Right ventricle myocardium superior (tissue), 1 donor: ENCODE results near the gene INSIG2. TPM values are rescaled to one million over a fixed set of nuclear protein-coding genes. Genes with fewer than 3 reads are reported as not detected.

Source experiments
- ATAC-seq: fragments of 200-7000 bp; cut with Tn5 transposase; one replicate; pipeline ENCODE4 v1.9.1; 2020; ENCODE audit warnings: mild to moderate bottlenecking; ENCODE audit not compliant: poor library complexity
- DNase-seq: peaks from one replicate; pipeline ENCODE4 v3.0.0-alpha.2; 2020
- intact Hi-C: fragments of 100-400 bp; cut with DNase I; formaldehyde crosslinking; loops from one replicate; pipeline ENCODE4 v1.11.2; 2022
- total RNA-seq: library from RNA; stranded (reverse); fragmentation: NEBNext Ultra II Directional; extraction: Animal tissue kit (Norgen Biotek cat#: 25700); gene quantifications from one replicate; pipeline ENCODE4 v1.2.1, GENCODE V29; 2021
- donor health status: DM: no; HTN: yes; CAD: no; lungs with severe emphysema.

The INSIG2 gene
- total RNA-seq, 1 donor from 2014 or later: 16.2 TPM

DNA sequence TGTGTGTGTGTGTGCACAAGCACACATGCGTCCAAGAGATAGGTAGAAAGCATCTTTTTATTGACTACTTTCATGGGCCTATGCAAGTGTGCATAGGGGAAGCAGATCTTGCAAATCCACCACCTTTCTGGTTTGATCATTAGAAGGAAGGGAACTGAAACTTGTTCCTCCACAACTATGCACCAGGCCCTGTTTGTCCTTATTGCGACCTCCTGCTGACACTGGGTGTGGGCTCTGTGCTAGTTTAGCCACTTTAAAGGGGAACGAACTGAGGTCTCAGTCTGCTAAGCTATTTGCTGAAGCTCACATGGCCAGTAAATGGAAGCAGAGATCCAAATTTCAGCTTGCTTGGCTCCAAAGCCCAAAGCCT is 32.1 kb upstream of the INSIG2 start:
- ATAC-seq: peak; percentile 73
- intact Hi-C loops: no loop called here
- no peak for DNase-seq

- no peak for DNase-seq
- no peak for ATAC-seq
- intact Hi-C loops: no loop called here
These were observed 31.5 kb upstream of the INSIG2 start for GRCh38 chr2:118056801-118057200.

- DNase-seq (no peak), ATAC-seq (no peak)
- intact Hi-C loops: no loop called here
These were observed 29.3 kb upstream of the INSIG2 start for GRCh38 chr2:118058951-118059350.

GRCh38 chr2:118059919-118060478 is 28.3 kb upstream of the INSIG2 start:
- DNase-seq: no peak
- intact Hi-C loops: no loop called here
- no peak for ATAC-seq

- intact Hi-C loops: no loop called here
- ATAC-seq: peak; percentile 70
- DNase-seq: no peak
These were observed 26.9 kb upstream of the INSIG2 start for GRCh38 chr2:118061135-118061955.

DNA sequence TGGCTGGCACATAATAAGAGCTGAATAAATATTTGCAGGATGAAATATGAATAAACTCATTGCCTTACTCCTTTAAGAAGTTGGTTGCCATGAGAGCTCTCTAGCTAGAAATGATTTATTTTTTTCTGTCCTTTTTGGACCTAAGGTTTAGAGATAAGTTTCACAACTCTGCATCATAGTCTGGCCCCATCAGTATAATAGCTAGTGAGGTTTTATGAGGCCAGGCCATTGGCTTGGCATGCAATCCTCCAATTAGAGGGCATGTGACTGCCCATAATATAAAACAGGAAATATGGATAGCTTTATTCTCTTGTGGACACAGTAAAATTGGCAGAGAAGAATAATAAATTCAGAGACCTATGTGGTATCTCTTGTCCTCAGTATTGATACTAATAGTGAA is 26.2 kb upstream of the INSIG2 start:
- DNase-seq (no peak), ATAC-seq (no peak)
- intact Hi-C loops: no loop called here

DNA sequence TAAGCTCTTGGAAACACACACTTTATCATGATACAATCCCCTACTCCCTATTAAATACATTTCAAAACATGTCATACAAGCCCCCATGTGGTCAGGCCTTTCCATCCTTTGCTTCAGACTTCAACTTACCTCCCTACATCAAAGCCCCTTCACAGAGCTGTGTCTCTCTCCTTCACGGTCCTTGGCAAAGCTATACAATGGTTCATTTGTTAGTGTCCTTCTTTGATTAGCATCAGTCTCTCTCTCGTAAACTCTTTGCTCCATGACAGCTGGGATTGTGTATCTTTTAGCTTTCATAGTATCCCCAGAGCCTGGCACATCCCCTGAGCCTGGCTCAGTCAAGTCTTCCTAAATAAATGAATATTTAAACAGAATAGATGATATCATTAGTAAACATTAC is 25.6 kb upstream of the INSIG2 start:
- intact Hi-C loops: no loop called here
- DNase-seq (no peak), ATAC-seq (no peak)

DNA sequence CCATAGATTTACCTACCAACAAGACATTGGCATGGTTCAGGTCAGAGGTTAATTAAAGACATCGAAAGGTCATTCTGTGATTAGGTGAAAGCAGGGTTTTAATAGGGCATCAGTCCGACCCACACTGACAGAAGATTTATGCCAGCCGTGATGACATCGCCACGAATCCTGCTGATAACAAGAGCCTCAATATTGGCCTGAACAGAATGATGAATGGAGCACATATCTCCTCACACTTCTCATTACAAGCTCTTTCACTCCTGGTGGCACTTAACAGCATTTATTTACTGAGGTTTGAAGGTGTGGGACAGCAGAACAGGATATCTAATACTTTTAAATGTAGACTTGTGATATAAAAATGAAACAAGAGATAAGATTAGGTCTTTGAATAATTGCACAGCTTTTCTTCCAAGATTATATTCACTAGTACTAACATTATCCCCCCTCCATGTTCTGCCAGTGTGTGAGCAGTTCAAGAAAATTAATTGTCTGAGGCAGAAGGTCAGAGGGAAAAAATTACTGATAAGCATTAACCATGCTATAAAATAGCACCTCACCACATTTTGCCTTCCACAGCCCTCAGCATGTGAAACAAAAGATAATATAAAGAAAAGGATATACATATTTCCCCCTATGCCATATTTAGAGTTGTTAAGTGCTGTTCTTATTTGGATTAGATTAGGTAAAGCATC is 23.1 kb upstream of the INSIG2 start:
- intact Hi-C loops: no loop called here
- DNase-seq (no peak), ATAC-seq (no peak)

DNA sequence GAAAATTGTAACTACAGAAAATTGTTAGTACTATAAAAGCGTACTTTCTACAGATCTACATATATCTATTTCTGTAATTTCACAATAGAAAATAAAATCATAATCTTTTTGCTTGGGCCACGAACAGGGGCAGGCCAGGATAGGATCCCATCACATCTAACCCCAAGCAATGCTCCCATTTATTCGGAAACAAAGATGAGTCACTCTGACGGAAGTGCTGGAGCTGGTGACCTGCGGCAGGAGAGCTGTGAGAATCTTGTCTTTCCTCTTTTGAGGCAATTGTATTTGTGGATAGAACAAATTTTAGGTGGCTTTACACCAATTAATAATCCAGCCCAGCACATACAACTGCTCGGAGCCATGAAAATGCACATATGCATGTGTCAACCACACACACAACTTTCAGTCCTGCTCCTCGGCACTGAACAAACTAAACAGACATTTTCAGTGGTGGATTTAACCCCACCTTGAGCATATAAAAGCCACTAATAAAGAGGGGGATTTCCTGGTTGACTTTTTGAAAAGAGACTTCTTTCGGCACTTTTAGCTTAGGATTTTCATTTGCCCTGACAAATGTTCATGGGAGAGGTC is 22.3 kb upstream of the INSIG2 start:
- DNase-seq (no peak), ATAC-seq (no peak)
- intact Hi-C loops: no loop called here

DNA sequence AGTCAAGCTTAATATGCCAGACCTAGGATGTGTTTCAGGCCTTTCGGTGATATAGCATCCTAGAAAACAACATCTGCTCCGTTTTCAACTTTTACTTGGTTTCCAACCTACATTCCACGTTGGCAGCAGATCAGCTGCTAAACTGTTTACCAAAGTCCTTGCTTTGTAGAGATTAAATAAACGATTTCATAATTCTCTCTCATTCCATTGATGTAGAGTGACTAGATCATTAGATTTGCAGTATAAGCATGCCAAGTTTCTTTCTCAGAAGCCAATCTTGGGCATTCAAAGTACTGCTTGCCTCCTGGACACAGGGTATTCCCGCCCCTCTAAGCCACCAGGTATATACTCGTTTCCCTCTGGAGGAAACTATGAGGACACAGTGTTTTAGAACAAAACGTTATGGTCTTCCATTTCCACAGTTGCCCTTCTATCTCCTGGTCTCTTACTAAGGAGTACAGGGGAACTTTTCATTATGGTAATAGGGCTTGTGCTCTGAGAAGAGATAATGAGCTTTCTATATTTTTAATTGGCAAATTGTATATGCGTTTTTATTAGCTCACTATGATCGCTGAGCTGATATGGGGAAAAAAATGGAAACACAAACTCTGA is 10.5 kb upstream of the INSIG2 start:
- ATAC-seq: no peak
- DNase-seq: no peak
- intact Hi-C loops: no loop called here

- ATAC-seq (no peak), DNase-seq (no peak)
- intact Hi-C loops: no loop called here
These were observed 9.5 kb upstream of the INSIG2 start for GRCh38 chr2:118078734-118079133.

- no peak for DNase-seq
- no peak for ATAC-seq
- intact Hi-C loops: no loop called here
These were observed 3.7 kb upstream of the INSIG2 start for GRCh38 chr2:118084491-118085089.

GRCh38 chr2:118085173-118086023 is 2.9 kb upstream of the INSIG2 start:
- no peak for DNase-seq
- no peak for ATAC-seq
- intact Hi-C loops: no loop called here

GRCh38 chr2:118086024-118086633 is 2.1 kb upstream of the INSIG2 start:
- ATAC-seq (no peak), DNase-seq (no peak)
- intact Hi-C loops: no loop called here

DNA sequence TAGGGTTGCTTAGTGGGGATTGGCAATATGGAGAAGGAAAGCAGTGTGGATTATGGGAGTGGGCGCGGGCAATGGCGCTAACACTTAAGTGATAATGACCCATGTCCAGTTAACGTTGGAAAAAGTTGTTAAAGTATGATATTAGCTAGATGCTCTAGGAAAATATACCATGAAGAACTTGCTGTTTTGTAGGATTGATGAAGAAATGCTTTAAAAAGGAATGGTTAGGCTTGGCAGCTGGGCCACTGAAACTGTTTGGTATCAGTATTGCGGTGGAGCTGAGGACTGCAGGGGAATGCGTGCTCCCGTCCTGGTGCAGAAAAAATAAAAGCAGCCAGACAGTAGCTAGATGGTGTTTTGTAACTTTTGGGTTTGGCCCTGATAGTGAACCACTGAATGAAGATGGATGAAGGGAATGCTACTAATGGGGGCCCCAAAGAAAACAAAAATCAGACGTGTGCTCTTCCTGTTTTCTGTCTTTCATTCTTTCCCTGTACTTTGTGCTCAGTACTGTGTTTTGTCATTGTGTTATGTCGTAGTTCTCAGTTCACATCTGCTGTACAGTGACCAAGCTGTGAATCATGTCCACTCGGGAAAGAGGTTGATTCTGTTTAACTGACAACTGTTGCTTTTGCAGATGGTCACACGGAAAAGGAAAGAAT is 999 bp downstream of the INSIG2 start:
- intact Hi-C loops: no loop called here
- DNase-seq (no peak), ATAC-seq (peak; percentile 66)

GRCh38 chr2:118090387-118091139 is 2.3 kb downstream of the INSIG2 start:
- DNase-seq (no peak), ATAC-seq (no peak)
- intact Hi-C loops: no loop called here

GRCh38 chr2:118091140-118091478 is 2.8 kb downstream of the INSIG2 start:
- no peak for DNase-seq
- ATAC-seq: no peak
- intact Hi-C loops: no loop called here
